Ishikawa (cell line): ENCODE measurements around the gene ZC3H8.

ENCODE experiments used
- EP300 ChIP-seq: IDR thresholded peaks from 2 replicates; pipeline ENCODE4 v1.6.1; 2012; ENCODE audit warnings: borderline replicate concordance
- FOXM1 ChIP-seq: IDR thresholded peaks from 2 replicates; pipeline ENCODE4 v1.6.1; 2012; ENCODE audit warnings: low read depth, borderline replicate concordance
- YY1 ChIP-seq: IDR thresholded peaks from 2 replicates; pipeline ENCODE4 v1.6.1; 2012; ENCODE audit warnings: low read depth
- TF ChIP-seq, protein P1 (sequence below): IDR thresholded peaks from 2 replicates; pipeline ENCODE4 v1.6.1; 2012

DNA sequence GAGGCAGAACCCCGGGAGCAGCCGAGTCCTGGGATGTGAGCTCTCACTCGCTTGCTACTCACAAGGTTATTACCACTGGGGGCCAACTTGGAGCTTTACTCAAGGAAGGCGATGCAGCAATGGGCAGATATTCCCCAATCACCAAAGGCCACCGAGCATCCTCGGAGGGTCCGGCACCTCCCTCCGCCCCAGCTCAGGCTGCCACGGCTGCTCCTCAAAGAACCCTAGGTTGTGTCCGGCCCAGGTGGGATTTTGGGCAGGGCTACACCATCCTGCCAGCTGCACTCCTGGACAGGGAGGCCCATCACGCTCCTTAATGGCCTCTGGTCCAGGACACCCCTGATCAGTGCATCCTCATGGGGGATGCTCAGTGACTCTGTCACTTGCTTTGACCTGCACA is 91.9 kb downstream of the ZC3H8 start:
- no peak for TF ChIP-seq EP300
- TF ChIP-seq, protein P1, sequence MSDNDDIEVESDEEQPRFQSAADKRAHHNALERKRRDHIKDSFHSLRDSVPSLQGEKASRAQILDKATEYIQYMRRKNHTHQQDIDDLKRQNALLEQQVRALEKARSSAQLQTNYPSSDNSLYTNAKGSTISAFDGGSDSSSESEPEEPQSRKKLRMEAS, result no peak
- TF ChIP-seq FOXM1, result no peak
- TF ChIP-seq YY1, result no peak
